ENCODE data around the gene RCOR1.

DNA sequence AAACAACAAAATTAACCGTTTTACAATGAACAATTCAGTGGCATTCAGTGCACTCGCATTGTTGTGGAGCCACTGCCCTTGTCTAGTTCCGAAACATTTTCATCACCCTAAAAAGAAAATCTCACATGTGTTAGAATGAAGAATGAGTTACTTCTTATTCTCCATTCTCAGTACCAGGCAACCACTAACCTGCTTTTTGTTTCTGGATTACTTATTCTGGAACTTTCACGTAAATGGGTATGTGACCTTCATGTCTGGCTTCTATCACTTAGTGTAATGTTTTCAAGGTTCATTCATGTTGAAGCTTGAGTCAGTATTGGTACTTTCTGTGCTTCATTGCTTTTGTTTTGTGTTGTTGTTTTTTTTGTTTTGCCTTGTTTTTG lies 15.6 kb downstream of the RCOR1 start:
- TF ChIP-seq POLR2A (IDR thresholded peaks at IDR 0.05; ENCODE audit: low read depth, low read length) (no peak), RAD21 (IDR thresholded peaks at IDR 0.05; ENCODE audit: low read length) (no peak), NFE2L2 (IDR thresholded peaks at IDR 0.05; ENCODE audit: low read depth, low read length) (no peak), MAZ (IDR thresholded peaks at IDR 0.05; ENCODE audit: borderline replicate concordance, low read depth, low read length) (no peak), SMC3 (IDR thresholded peaks at IDR 0.05; ENCODE audit: low read depth, low read length) (no peak), MAFK (IDR thresholded peaks at IDR 0.05; ENCODE audit: low read depth, low read length) (no peak), RCOR1 (IDR thresholded peaks at IDR 0.05; ENCODE audit: insufficient replicate concordance, low read length) (no peak), RFX5 (IDR thresholded peaks at IDR 0.05; ENCODE audit: low read depth, low read length) (no peak), CEBPB (IDR thresholded peaks at IDR 0.05; ENCODE audit: low read depth, low read length) (no peak), CHD1 (IDR thresholded peaks at IDR 0.05; ENCODE audit: low read depth, low read length) (no peak), MXI1 (IDR thresholded peaks at IDR 0.05; ENCODE audit: borderline replicate concordance, low read depth, low read length) (no peak)
- TF ChIP-seq, protein P1, sequence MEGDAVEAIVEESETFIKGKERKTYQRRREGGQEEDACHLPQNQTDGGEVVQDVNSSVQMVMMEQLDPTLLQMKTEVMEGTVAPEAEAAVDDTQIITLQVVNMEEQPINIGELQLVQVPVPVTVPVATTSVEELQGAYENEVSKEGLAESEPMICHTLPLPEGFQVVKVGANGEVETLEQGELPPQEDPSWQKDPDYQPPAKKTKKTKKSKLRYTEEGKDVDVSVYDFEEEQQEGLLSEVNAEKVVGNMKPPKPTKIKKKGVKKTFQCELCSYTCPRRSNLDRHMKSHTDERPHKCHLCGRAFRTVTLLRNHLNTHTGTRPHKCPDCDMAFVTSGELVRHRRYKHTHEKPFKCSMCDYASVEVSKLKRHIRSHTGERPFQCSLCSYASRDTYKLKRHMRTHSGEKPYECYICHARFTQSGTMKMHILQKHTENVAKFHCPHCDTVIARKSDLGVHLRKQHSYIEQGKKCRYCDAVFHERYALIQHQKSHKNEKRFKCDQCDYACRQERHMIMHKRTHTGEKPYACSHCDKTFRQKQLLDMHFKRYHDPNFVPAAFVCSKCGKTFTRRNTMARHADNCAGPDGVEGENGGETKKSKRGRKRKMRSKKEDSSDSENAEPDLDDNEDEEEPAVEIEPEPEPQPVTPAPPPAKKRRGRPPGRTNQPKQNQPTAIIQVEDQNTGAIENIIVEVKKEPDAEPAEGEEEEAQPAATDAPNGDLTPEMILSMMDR (conservative IDR thresholded peaks at IDR 0.05; ENCODE audit: low read depth, low read length): no peak
- TF ChIP-seq, protein P2, sequence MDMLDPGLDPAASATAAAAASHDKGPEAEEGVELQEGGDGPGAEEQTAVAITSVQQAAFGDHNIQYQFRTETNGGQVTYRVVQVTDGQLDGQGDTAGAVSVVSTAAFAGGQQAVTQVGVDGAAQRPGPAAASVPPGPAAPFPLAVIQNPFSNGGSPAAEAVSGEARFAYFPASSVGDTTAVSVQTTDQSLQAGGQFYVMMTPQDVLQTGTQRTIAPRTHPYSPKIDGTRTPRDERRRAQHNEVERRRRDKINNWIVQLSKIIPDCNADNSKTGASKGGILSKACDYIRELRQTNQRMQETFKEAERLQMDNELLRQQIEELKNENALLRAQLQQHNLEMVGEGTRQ (IDR thresholded peaks at IDR 0.05; ENCODE audit: low read depth, low read length): no peak
